HCT116 (cell line): Measurements from ENCODE around the gene ADGRL3. TPM values are rescaled to one million over a fixed set of nuclear protein-coding genes. Genes with fewer than 3 reads are reported as not detected.
"Not testable (repeated sequence)": the region's sequence is repeated elsewhere in the genome, so short reads cannot be mapped to it uniquely, and the experiment has no call there.

Source experiments
- ATAC-seq: fragments of 200-7000 bp; cut with Tn5 transposase; 2 replicates; pipeline ENCODE4 v1.9.1; 2020; ENCODE audit warnings: mild to moderate bottlenecking, moderate library complexity
- BruUV-seq: library from RNA; stranded (reverse); fragments of 400-500 nt; replicated peaks from 2 replicates; lab custom pipeline; 2021; lab: Mats Ljungman, UMichigan
- CTCF ChIA-PET: fragments of 300-600 bp; sonication (Branson Sonifier 250); formaldehyde crosslinking; loops from one replicate; lab custom pipeline; 2021; ENCODE audit warnings: antibody characterized with exemption; lab: Charles Lee
- POLR2A ChIA-PET: fragments of 300-600, 350-600 bp; sonication (Branson Sonifier 250); formaldehyde crosslinking; loops from one replicate; lab custom pipeline; 2021; ENCODE audit warnings: antibody characterized with exemption; lab: Charles Lee
- RAD21 ChIA-PET, 2 experiments: fragments of 300-600 bp; sonication (Branson Sonifier 250); formaldehyde crosslinking; loops; one replicate each; lab custom pipeline; 2023; ENCODE audit warnings: low total read pairs in 2 of 2; ENCODE audit not compliant: uncharacterized antibody in 2 of 2, unreplicated experiment in 2 of 2, low non-redundant PET in 1 of 2; lab: Charles Lee
- DNase-seq: peaks from one replicate; pipeline ENCODE4 v3.0.0-alpha.2; 2010; ENCODE audit warnings: low read depth, low spot score
- H2AFZ ChIP-seq: fragments of 200-600 bp; shearing (Covaris generic), sonication (generic); 2 replicates; pipeline ENCODE4 v1.6.1; 2017; ENCODE audit warnings: low read depth, mixed run types, mixed read lengths, antibody characterized with exemption, low read length; ENCODE audit not compliant: poor library complexity, severe bottlenecking
- H3K27ac ChIP-seq: 2 replicates; pipeline ENCODE4 v1.5.1; 2012; ENCODE audit warnings: low read depth, low read length
- H3K27me3 ChIP-seq: fragments of 200-600 bp; sonication (generic); 2 replicates; pipeline ENCODE4 v1.6.1; 2016; ENCODE audit warnings: mixed run types, low read length, mixed read lengths; ENCODE audit not compliant: insufficient read depth
- H3K36me3 ChIP-seq, 2 experiments: fragments of 200-500 bp in 1 of 2; fragments of 200-600 bp in 1 of 2; sonication (Bioruptor generic) in 1 of 2; sonication (generic) in 1 of 2; 2 replicates each; pipeline versions ENCODE4 v1.5.1 to v1.6.1; 2014 to 2016; ENCODE audit warnings: low read length in 2 of 2, inconsistent platforms in 1 of 2, mixed read lengths in 1 of 2, mixed run types in 1 of 2; ENCODE audit not compliant: insufficient read depth in 2 of 2, control insufficient read depth in 1 of 2
- H3K4me1 ChIP-seq, 2 experiments: fragments of 200-600 bp in 1 of 2; sonication (generic) in 1 of 2; 2 replicates each; pipeline versions ENCODE4 v1.5.1 to v1.6.1; 2012 to 2017; ENCODE audit warnings: low read length in 2 of 2, inconsistent platforms in 1 of 2, mild to moderate bottlenecking in 1 of 2, mixed read lengths in 1 of 2, mixed run types in 1 of 2, moderate library complexity in 1 of 2; ENCODE audit not compliant: insufficient read depth in 2 of 2, control insufficient read depth in 1 of 2
- H3K4me2 ChIP-seq: fragments of 200-600 bp; sonication (generic); 2 replicates; pipeline ENCODE4 v1.6.1; 2017; ENCODE audit warnings: mixed run types, low read length, mixed read lengths
- H3K4me3 ChIP-seq, 2 experiments: fragments of 200-600 bp in 1 of 2; sonication (generic) in 1 of 2; replicated peaks in 1 of 2; 2 replicates each; pipeline ENCODE4 v1.5.1; 2011 to 2016; ENCODE audit warnings: low read length in 2 of 2, control low read depth in 1 of 2, low read depth in 1 of 2, mild to moderate bottlenecking in 1 of 2, mixed read lengths in 1 of 2, mixed run types in 1 of 2
- H3K79me2 ChIP-seq: fragments of 200-600 bp; sonication (generic); 2 replicates; pipeline ENCODE4 v1.6.1; 2017; ENCODE audit warnings: mild to moderate bottlenecking, mixed run types, low read length, moderate library complexity, mixed read lengths; ENCODE audit not compliant: insufficient read depth
- H3K9ac ChIP-seq: fragments of 200-600 bp; sonication (generic); 2 replicates; pipeline ENCODE4 v1.6.1; 2016; ENCODE audit warnings: low read length, mixed read lengths
- H3K9me2 ChIP-seq: fragments of 200-600 bp; sonication (generic), shearing (Covaris generic); 2 replicates; pipeline ENCODE4 v1.6.1; 2017; ENCODE audit warnings: mixed run types, mild to moderate bottlenecking, moderate library complexity; ENCODE audit not compliant: insufficient read depth
- H3K9me3 ChIP-seq, 2 experiments: fragments of 200-500 bp in 1 of 2; fragments of 200-600 bp in 1 of 2; sonication (Bioruptor generic) in 1 of 2; sonication (generic) in 1 of 2; 2 replicates each; pipeline ENCODE4 v1.6.1; 2014 to 2017; ENCODE audit warnings: low read length in 2 of 2, mixed read lengths in 2 of 2, inconsistent platforms in 1 of 2, low read depth in 1 of 2, mild to moderate bottlenecking in 1 of 2, mixed run types in 1 of 2, moderate library complexity in 1 of 2; ENCODE audit not compliant: control insufficient read depth in 1 of 2, insufficient read depth in 1 of 2
- H4K20me1 ChIP-seq: fragments of 200-600 bp; sonication (generic), shearing (Covaris generic); 2 replicates; pipeline ENCODE4 v1.6.1; 2017; ENCODE audit warnings: mixed run types, mild to moderate bottlenecking, moderate library complexity; ENCODE audit not compliant: insufficient read depth
- ATF3 ChIP-seq: IDR thresholded peaks from 2 replicates; pipeline ENCODE4 v1.6.1; 2012
- CTCF ChIP-seq, 3 experiments: fragments of 200-600 bp in 1 of 3; sonication (generic) in 1 of 3; IDR thresholded peaks in 2 of 3; conservative IDR thresholded peaks in 1 of 3; 2 replicates each; pipeline ENCODE4 v1.5.1; 2012 to 2017; ENCODE audit warnings: low read depth in 2 of 3, low read length in 2 of 3, antibody characterized with exemption in 1 of 3, borderline replicate concordance in 1 of 3, control low read depth in 1 of 3, mild to moderate bottlenecking in 1 of 3, mixed read lengths in 1 of 3, mixed run types in 1 of 3, moderate library complexity in 1 of 3; ENCODE audit not compliant: insufficient read depth in 1 of 3
- EGR1 ChIP-seq: IDR thresholded peaks from 2 replicates; pipeline ENCODE4 v1.6.1; 2012; ENCODE audit warnings: low read depth
- MAX ChIP-seq: IDR thresholded peaks from 2 replicates; pipeline ENCODE4 v1.6.1; 2012
- SIN3A ChIP-seq: IDR thresholded peaks from 2 replicates; pipeline ENCODE4 v1.6.1; 2012; ENCODE audit warnings: low read depth
- ZBTB33 ChIP-seq: IDR thresholded peaks from 2 replicates; pipeline ENCODE4 v1.6.1; 2011; ENCODE audit warnings: mild to moderate bottlenecking, low read length, moderate library complexity; ENCODE audit not compliant: insufficient replicate concordance; ENCODE audit errors: extremely low read depth
- ZFX ChIP-seq: fragments of 450-650 bp; IDR thresholded peaks from 2 replicates; pipeline ENCODE4 v1.6.1; 2017
- intact Hi-C: fragments of 100-400 bp; cut with micrococcal nuclease; formaldehyde crosslinking; loops from 2 replicates; pipeline ENCODE4 v1.10.0; 2022
- total RNA-seq: library from RNA; stranded (reverse); gene quantifications from one replicate; pipeline ENCODE4 v1.2.1, GENCODE V29; 2021; ENCODE audit not compliant: unreplicated experiment

The ADGRL3 gene
- total RNA-seq, 1 experiment from 2014 or later: not detected

GRCh38 chr4:61984260-61984909, 784.3 kb downstream of the ADGRL3 start (continued):
- no peak for TF ChIP-seq ZBTB33
- no peak for TF ChIP-seq ZFX
- TF ChIP-seq CTCF (IDR thresholded peaks at IDR 0.05 in 2 of 3, conservative IDR thresholded peaks at IDR 0.05 in 1 of 3; ENCODE audit: borderline replicate concordance in 1 of 3, insufficient read depth in 1 of 3, low read depth in 2 of 3, low read length in 2 of 3): no peak
- TF ChIP-seq SIN3A: no peak
- TF ChIP-seq EGR1: no peak
- TF ChIP-seq, all 23 proteins: peak for 0

GRCh38 chr4:61985426-61985825, 785.3 kb downstream of the ADGRL3 start:
- no peak overlapping the region for H3K4me3 ChIP-seq
- intact Hi-C loops: no loop called here
- H3K9ac ChIP-seq: no peak overlapping the region
- no peaks in the 10 kb centered on the region for H3K79me2 ChIP-seq
- H3K4me1 ChIP-seq: no peaks in the 10 kb centered on the region
- no TSS peak for BruUV-seq
- ChIA-PET CTCF (no interaction called here), POLR2A (no interaction called here)
- peaks cover 4 to 6% of the 10 kb centered on the region in 2 experiments; a peak in 3 of 4 replicates for H3K9me3 ChIP-seq
- ATAC-seq (no peak), DNase-seq (no peak)
- no peak overlapping the region for H3K27ac ChIP-seq
- H2AFZ ChIP-seq: no peak overlapping the region
- no peaks in the 10 kb centered on the region for H3K9me2 ChIP-seq
- H3K4me2 ChIP-seq: no peak overlapping the region
- H3K36me3 ChIP-seq: no peaks in the 10 kb centered on the region
- no peak for TF ChIP-seq ZBTB33
- no peak for TF ChIP-seq MAX
- no peak for TF ChIP-seq ATF3
- no peak for TF ChIP-seq ZFX
- TF ChIP-seq, all 23 proteins: peak for 0
- Histone ChIP-seq H3K27me3 (no peaks in the 10 kb centered on the region), H4K20me1 (no peaks in the 10 kb centered on the region)
- RAD21 ChIA-PET: no interaction called here

- H2AFZ ChIP-seq, H3K27me3 ChIP-seq, CTCF ChIA-PET, H3K4me2 ChIP-seq, ATAC-seq, H3K27ac ChIP-seq, BruUV-seq, H3K36me3 ChIP-seq, POLR2A ChIA-PET, H3K4me1 ChIP-seq, DNase-seq, H4K20me1 ChIP-seq, intact Hi-C loops, H3K79me2 ChIP-seq, H3K9me3 ChIP-seq, H3K9me2 ChIP-seq, H3K9ac ChIP-seq, RAD21 ChIA-PET, H3K4me3 ChIP-seq: not testable (repeated sequence)
Measured at GRCh38 chr4:61986929-61987328, 786.8 kb downstream of the ADGRL3 start.
